ENCODE measurements around the gene OR2B6.
"Not testable (repeated sequence)": the region's sequence is repeated elsewhere in the genome, so short reads cannot be mapped to it uniquely, and the experiment has no call there.

OR2B6 gene

DNA sequence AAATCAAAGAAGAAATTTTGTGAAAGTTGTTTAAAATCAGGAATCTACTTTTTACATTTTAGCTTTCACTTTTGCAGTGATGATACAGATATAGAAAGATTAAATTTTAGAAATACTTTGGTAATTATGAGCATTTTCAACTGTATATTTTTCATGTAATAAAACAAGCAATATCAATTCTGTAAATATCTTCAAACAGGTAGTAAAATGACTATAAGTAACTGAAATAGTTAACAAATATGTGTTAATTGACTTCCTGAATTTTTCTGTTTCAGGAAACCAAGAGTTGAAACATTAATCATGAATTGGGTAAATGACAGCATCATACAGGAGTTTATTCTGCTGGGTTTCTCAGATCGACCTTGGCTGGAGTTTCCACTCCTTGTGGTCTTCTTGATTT, at the start of gene OR2B6:
Gene OR2B6 (plus strand): TSS at position 301 of the 400 bp plus-strand sequence. CDS start 0 bp downstream, at position 301.
- H3K9me3 Mint-ChIP-seq (ENCODE audit: low read depth) = no peaks in the 10 kb centered on the region
- H3K4me1 Mint-ChIP-seq (ENCODE audit: low read depth) = no peaks in the 10 kb centered on the region
- no peak within 1 kb of the TSS for H3K4me3 Mint-ChIP-seq
- peaks cover 30% of the 10 kb centered on the region for H3K27me3 Mint-ChIP-seq
- H3K27ac Mint-ChIP-seq = no peak within 1 kb of the TSS
- no peaks in the 10 kb centered on the region for H3K36me3 Mint-ChIP-seq

- no peak overlapping the region for H3K27ac Mint-ChIP-seq
- no peak overlapping the region for H3K4me3 Mint-ChIP-seq
- H3K9me3 Mint-ChIP-seq (ENCODE audit: low read depth) = no peaks in the 10 kb centered on the region
- H3K36me3 Mint-ChIP-seq = no peaks in the 10 kb centered on the region
- H3K27me3 Mint-ChIP-seq = peaks cover 2% of the 10 kb centered on the region
- peaks cover 2% of the 10 kb centered on the region for H3K4me1 Mint-ChIP-seq (ENCODE audit: low read depth)
These were observed 49.0 kb upstream of the OR2B6 start for GRCh38 chr6:27908017-27908416.

DNA sequence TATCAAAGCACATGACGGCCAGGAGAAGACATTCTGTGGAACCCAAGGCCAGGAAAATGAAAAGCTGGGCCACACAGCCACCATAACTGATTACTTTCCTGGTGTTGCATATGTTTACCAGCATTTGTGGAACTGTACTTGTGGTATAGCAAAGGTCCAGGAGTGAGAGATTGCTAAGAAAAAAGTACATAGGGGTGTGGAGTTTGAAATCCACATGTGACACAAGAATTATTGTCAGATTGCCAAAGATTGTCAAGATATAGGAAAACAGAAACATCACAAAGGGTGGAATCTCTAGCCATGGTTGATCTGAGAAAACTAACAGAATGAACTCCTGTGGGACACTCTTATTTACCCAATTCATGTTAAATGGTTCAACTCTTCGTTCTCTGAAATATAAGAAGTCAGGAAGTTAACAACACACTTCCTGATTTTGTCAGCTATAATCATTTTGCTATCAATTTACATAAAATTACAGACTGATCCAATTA, 45.0 kb upstream of the OR2B6 start, which contains the start of gene OR2B2:
Gene OR2B2 (minus strand): TSS at position 441 of the 491 bp plus-strand sequence. CDS start 77 bp downstream, at position 364.
- Mint-ChIP-seq H3K9me3 (ENCODE audit: low read depth) (no peaks in the 10 kb centered on the region), H3K27me3 (peaks cover 5% of the 10 kb centered on the region), H3K4me3 (no peak within 1 kb of the TSS), H3K27ac (no peak within 1 kb of the TSS), H3K36me3 (no peaks in the 10 kb centered on the region), H3K4me1 (ENCODE audit: low read depth) (no peaks in the 10 kb centered on the region)

DNA sequence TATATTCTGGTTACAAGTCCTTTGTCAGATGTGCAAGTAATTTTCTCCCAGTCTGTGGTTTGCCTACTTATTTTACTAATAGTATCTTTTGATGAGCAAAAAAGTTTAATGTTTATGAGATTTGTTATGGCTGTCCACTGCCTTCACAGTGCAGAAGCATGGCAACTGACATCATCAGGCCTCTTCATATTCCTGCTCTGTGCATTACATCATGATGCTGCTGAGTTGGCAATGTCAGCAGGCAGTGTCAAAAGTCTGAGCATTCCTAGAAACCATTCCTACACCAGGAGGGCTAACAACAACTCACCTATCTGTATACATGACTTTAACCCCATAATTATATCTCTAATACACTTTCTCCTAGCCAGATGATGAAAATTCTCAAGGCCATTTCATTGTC, 34.1 kb upstream of the OR2B6 start:
- peaks cover 21% of the 10 kb centered on the region for H3K27me3 Mint-ChIP-seq
- no peak overlapping the region for H3K27ac Mint-ChIP-seq
- peaks cover 6% of the 10 kb centered on the region for H3K9me3 Mint-ChIP-seq (ENCODE audit: low read depth)
- H3K4me1 Mint-ChIP-seq (ENCODE audit: low read depth) = no peaks in the 10 kb centered on the region
- H3K36me3 Mint-ChIP-seq = no peaks in the 10 kb centered on the region
- no peak overlapping the region for H3K4me3 Mint-ChIP-seq

GRCh38 chr6:27924179-27924578, 32.9 kb upstream of the OR2B6 start:
- Mint-ChIP-seq H3K4me1 (ENCODE audit: low read depth) (no peaks in the 10 kb centered on the region), H3K9me3 (ENCODE audit: low read depth) (peaks cover 6% of the 10 kb centered on the region), H3K36me3 (peaks cover 4% of the 10 kb centered on the region), H3K27ac (no peak overlapping the region), H3K4me3 (no peak overlapping the region), H3K27me3 (peaks cover 23% of the 10 kb centered on the region)

DNA sequence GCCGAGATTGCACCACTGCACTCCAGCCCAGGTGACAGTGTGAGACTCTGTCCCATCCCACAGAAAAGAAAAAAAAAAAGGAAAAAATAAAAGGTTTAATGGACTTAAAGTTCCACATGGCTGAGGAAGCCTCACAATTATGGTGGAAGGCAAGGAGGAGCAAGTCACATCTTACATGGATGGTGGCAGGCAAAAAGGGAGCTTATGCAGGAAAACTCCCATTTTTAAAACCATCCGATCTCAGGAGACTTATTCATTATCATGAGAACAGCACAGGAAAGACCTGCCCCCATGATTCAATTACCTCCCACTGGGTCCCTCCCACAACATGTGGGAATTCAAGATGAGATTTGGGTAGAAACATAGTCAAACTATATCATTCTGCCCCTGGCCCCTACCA, 29.0 kb upstream of the OR2B6 start:
- Mint-ChIP-seq H3K36me3 (peaks cover 10% of the 10 kb centered on the region), H3K27me3 (peaks cover 18% of the 10 kb centered on the region)
- H3K27ac Mint-ChIP-seq; H3K4me1 Mint-ChIP-seq (ENCODE audit: low read depth); H3K9me3 Mint-ChIP-seq (ENCODE audit: low read depth); H3K4me3 Mint-ChIP-seq: not testable (repeated sequence)

GRCh38 chr6:27929930-27930329, 27.1 kb upstream of the OR2B6 start:
- H3K27ac Mint-ChIP-seq; H3K4me1 Mint-ChIP-seq (ENCODE audit: low read depth); H3K4me3 Mint-ChIP-seq; H3K9me3 Mint-ChIP-seq (ENCODE audit: low read depth): not testable (repeated sequence)
- H3K27me3 Mint-ChIP-seq = peaks cover 18% of the 10 kb centered on the region
- H3K36me3 Mint-ChIP-seq = peaks cover 10% of the 10 kb centered on the region

GRCh38 chr6:27931209-27931608, 25.8 kb upstream of the OR2B6 start:
- Mint-ChIP-seq H3K27ac (no peak overlapping the region), H3K4me1 (ENCODE audit: low read depth) (no peaks in the 10 kb centered on the region), H3K9me3 (ENCODE audit: low read depth) (no peaks in the 10 kb centered on the region), H3K4me3 (no peak overlapping the region), H3K27me3 (peaks cover 20% of the 10 kb centered on the region), H3K36me3 (peaks cover 10% of the 10 kb centered on the region)

DNA sequence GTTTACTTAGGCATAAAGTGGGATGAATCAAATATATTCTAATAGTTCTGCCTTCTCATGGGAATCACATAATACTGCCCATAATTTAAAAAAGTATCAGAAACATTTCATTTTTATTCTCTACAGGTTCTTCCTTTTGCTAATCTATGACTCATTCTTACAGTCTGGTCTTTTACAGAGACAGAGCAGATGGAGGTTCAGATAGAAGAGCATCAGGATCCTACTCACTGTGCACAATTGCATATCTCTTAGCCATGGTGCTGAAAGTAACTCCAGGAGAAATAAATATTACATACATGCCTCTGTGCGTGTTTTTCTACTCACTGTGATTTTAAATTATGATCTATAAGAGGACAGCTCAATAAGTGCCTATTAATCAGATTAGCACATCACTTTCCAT, 16.3 kb upstream of the OR2B6 start:
- Mint-ChIP-seq H3K27ac (no peak overlapping the region), H3K9me3 (ENCODE audit: low read depth) (no peaks in the 10 kb centered on the region), H3K4me3 (no peak overlapping the region), H3K36me3 (no peaks in the 10 kb centered on the region), H3K4me1 (ENCODE audit: low read depth) (no peaks in the 10 kb centered on the region), H3K27me3 (peaks cover 43% of the 10 kb centered on the region)

DNA sequence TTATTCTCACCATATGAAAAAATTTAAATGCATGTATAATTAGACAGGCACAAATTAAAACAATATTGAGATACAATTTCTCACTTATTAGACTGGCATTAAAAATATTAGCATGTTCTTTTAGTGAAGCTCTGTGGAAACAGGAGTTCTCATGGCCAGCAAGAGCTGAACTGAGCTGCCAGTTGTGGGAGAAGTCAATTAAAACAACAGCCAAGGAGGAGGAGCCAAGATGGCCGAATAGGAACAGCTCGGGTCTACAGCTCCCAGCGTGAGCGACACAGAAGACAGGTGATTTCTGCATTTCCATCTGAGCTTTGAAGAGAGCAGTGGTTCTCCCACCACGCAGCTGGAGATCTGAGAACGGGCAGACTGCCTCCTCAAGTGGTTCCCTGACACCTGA, 14.0 kb upstream of the OR2B6 start:
- H3K27me3 Mint-ChIP-seq = peaks cover 39% of the 10 kb centered on the region
- not testable (repeated sequence) for H3K9me3 Mint-ChIP-seq (ENCODE audit: low read depth); H3K36me3 Mint-ChIP-seq; H3K4me3 Mint-ChIP-seq; H3K4me1 Mint-ChIP-seq (ENCODE audit: low read depth); H3K27ac Mint-ChIP-seq

DNA sequence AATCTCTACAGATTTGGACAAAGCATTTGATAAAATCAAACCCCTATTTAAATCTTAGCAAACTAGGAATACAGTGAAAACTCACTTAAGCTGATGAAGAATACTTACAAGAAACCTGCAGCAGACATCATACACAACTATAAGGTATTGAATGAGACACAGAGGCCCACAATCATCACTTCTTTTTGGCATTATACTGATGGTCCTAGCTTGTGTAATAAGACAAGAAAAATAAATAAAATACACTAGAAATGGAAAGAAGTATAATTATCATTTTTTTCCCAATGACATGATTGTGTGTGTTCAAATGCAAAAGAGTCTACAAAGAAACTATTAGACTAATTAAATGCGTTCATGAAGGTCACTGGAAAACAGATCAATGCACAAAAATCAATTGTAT, 8.8 kb upstream of the OR2B6 start:
- Mint-ChIP-seq H3K4me3 (no peak overlapping the region), H3K27me3 (peaks cover 29% of the 10 kb centered on the region), H3K36me3 (peaks cover 4% of the 10 kb centered on the region), H3K9me3 (ENCODE audit: low read depth) (peaks cover 5% of the 10 kb centered on the region), H3K4me1 (ENCODE audit: low read depth) (no peaks in the 10 kb centered on the region), H3K27ac (no peak overlapping the region)

DNA sequence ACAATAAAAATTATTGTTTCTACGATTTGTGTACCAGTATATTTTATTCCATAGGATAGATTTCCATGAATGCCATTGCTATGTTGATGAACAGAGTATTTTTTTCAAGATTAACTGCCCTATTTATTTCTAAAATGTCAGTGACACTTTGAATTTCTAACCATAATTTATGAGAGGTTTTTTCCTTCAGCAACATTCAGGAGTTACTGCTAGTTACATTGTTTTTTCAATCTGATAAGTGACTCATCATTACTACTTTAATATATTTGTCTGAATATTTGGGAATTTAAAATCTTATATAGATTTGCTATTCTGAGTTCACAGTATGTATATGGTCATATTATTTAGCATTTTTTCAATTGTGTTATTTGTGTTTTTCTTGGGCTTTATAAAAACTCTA, 6.0 kb upstream of the OR2B6 start:
- peaks cover 4% of the 10 kb centered on the region for H3K36me3 Mint-ChIP-seq
- peaks cover 5% of the 10 kb centered on the region for H3K9me3 Mint-ChIP-seq (ENCODE audit: low read depth)
- no peak overlapping the region for H3K4me3 Mint-ChIP-seq
- no peak overlapping the region for H3K27ac Mint-ChIP-seq
- peaks cover 35% of the 10 kb centered on the region for H3K27me3 Mint-ChIP-seq
- no peaks in the 10 kb centered on the region for H3K4me1 Mint-ChIP-seq (ENCODE audit: low read depth)

DNA sequence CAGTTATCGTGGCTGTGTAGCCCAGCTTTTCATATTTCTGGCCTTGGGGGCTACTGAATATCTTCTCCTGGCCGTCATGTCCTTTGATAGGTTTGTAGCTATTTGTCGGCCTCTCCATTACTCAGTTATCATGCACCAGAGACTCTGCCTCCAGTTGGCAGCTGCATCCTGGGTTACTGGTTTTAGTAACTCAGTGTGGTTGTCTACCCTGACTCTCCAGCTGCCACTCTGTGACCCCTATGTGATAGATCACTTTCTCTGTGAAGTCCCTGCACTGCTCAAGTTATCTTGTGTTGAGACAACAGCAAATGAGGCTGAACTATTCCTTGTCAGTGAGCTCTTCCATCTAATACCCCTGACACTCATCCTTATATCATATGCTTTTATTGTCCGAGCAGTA, 475 bp downstream of the OR2B6 start:
- no peak overlapping the region for H3K4me3 Mint-ChIP-seq
- H3K9me3 Mint-ChIP-seq (ENCODE audit: low read depth) = no peaks in the 10 kb centered on the region
- H3K4me1 Mint-ChIP-seq (ENCODE audit: low read depth) = no peaks in the 10 kb centered on the region
- H3K27me3 Mint-ChIP-seq = peaks cover 27% of the 10 kb centered on the region
- H3K27ac Mint-ChIP-seq = no peak overlapping the region
- H3K36me3 Mint-ChIP-seq = no peaks in the 10 kb centered on the region

GRCh38 chr6:27962506-27962905, 5.5 kb downstream of the OR2B6 start:
- Mint-ChIP-seq H3K27ac (no peak overlapping the region), H3K4me1 (ENCODE audit: low read depth) (no peaks in the 10 kb centered on the region), H3K9me3 (ENCODE audit: low read depth) (no peaks in the 10 kb centered on the region), H3K27me3 (peaks cover 29% of the 10 kb centered on the region), H3K4me3 (no peak overlapping the region), H3K36me3 (no peaks in the 10 kb centered on the region)

- H3K4me1 Mint-ChIP-seq (ENCODE audit: low read depth) = no peaks in the 10 kb centered on the region
- peaks cover 33% of the 10 kb centered on the region for H3K27me3 Mint-ChIP-seq
- no peaks in the 10 kb centered on the region for H3K36me3 Mint-ChIP-seq
- H3K4me3 Mint-ChIP-seq = no peak overlapping the region
- H3K9me3 Mint-ChIP-seq (ENCODE audit: low read depth) = peaks cover 9% of the 10 kb centered on the region
- H3K27ac Mint-ChIP-seq = no peak overlapping the region
These were observed 9.0 kb downstream of the OR2B6 start for GRCh38 chr6:27966044-27966443.

DNA sequence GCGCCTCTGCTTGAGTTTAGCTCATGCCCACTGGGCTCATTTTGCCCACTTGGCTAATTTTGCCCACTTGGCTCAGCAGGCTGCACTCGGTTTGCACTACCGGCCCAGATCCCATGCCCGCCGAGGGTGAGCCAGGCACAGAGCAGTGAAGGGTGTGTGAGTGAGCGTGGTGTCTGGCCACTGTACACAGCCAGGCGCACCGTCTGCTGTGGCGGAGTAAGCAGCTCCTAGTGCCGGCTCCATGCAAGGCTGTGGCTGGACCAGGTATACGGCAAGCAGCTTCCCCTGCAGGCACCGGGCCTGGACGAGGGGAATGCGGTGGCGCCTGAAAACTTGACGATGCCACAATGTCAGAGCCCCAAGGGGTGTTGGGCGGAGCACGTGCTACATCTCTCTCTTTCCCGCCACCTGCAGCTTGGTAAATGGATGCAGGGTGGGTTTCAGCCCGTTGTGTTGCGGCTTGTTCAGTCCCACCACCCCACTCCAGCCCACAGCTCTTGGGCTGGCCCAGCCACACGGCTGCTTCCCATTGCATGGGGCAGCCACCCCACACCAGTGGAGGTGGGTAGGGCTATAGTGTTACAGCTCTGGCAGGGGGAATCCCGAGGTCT, 9.9 kb downstream of the OR2B6 start:
- no peaks in the 10 kb centered on the region for H3K36me3 Mint-ChIP-seq
- H3K9me3 Mint-ChIP-seq (ENCODE audit: low read depth) = peaks cover 9% of the 10 kb centered on the region
- H3K27ac Mint-ChIP-seq = no peak overlapping the region
- no peaks in the 10 kb centered on the region for H3K4me1 Mint-ChIP-seq (ENCODE audit: low read depth)
- H3K4me3 Mint-ChIP-seq = no peak overlapping the region
- H3K27me3 Mint-ChIP-seq = peaks cover 37% of the 10 kb centered on the region
